GM19467 (cell line): ENCODE results near the gene PCNX3.

Source experiments
- ATAC-seq: cut with Tn5 transposase; IDR thresholded peaks from one replicate; pipeline ENCODE4 v1.9.1; 2021; ENCODE audit warnings: mild to moderate bottlenecking, moderate library complexity; ENCODE audit not compliant: unreplicated experiment

The PCNX3 gene

DNA sequence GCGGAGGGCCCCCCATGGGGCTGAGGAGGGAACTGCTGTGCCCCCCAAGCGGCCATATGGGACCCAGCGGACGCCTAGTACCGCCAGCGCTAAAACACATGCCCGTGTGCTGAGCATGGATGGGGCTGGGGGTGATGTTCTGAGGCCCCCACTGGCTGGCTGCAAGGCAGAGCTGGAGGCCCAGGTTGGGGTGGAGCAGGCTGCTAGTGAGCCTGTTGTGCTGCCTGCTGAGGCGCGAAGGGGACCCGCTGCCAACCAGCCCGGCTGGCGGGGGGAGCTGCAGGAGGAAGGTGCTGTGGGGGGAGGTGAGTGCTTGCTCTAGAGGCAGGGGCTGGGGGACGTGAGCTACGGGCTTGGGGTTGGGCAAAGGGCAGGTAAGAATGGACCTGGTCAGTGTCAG lies 3.2 kb downstream of the PCNX3 start:
- ATAC-seq: no peak

DNA sequence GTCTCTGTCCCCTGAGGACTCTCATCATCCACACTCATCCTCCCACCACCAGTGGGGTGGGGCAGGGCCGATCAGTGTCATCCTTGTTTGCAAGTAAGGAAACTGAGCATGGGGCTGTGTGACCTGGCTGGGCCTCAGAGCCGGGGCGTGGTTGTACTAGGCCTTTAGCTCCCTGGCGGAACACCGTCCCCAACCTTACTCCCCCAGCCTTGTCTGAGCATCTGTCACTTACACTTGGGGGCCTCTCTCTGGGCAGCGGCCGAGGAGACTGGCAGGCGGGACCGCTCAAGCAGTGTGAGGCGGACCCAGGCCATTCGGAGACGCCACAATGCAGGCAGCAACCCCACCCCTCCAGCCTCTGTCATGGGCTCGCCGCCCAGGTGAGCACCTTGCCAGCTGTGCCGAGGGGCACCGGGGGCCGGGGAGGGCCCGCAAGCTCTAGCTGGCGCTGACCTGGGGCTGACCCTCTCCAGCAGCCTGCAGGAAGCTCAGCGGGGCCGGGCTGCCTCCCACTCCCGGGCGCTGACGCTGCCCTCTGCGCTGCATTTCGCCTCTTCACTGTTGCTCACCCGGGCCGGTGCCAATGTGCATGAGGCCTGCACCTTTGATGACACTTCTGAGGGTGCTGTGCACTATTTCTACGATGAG lies 3.8 kb downstream of the PCNX3 start:
- ATAC-seq: no peak

DNA sequence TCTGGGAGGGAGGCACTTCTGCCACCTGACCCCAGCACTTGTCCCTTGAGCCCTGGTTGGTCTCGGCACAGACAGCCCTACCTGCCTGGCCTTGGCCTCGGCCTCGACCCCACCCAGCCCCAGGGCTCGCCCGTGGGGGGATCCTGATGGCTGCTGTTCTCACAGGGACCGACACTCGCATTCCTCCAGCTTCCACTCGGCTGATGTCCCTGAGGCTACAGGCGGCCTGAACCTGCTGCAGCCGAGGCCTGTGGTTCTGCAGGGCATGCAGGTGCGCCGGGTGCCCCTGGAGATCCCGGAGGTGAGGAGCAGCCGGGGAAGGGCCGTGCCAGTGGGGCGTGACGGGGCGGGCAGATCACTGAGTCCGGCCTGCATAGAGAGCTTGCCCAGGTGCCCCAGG lies 5.1 kb downstream of the PCNX3 start:
- ATAC-seq: no peak

DNA sequence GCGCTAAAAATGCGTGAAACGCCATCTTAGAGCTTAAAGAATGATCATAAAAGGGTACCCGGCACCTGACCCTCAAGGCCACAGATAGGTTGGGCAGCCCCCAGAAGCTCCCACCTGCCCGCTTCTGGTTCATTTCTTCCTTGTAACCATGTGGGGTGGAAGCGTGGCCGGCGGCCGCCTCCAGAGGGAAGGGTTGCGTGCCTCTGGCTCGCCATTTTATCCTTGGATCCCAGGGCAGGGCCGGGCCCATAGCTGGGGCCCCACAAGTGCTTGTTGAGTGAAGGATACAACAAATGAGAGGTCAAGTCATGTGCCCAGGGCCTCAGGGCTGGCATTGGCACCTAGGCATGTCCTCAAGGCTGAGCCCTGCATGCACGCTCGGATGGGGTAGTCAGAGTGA lies 5.9 kb downstream of the PCNX3 start:
- ATAC-seq: no peak

DNA sequence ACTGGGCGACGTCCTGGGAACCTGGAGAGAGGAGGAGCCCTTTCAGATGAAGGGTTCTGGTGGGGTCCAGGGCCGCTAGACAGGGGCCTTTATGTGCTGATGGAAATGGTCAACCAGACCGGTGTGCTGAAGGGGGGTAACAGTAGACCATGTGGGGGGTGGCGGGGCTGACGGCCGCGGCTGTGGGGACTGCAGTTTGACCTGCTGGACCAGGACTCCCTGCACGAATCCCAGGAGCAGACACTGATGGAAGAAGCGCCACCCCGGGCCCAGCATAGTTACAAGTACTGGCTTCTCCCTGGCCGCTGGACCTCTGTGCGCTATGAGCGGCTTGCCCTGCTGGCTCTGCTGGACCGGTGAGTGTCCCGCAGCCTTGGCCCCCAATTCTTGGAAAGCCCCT lies 6.4 kb downstream of the PCNX3 start:
- no peak for ATAC-seq

DNA sequence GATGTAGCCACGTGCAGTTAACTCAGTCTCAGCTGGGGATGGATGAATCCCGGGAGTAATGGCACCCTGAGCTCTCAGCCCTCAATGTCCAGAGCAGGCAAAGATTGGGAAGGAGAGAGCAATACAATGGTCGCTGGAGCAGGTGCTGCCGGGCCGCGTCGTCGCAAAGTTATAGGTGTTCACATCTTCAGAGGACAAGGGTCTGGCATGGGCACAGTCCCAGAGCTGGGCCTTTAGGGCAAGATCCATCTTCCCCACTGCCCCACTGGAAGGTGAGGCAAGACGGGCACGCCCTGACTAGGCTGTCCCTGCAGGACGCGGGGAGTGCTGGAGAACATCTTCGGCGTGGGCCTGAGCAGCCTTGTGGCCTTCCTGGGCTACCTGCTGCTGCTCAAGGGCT lies 7.6 kb downstream of the PCNX3 start:
- no peak for ATAC-seq

DNA sequence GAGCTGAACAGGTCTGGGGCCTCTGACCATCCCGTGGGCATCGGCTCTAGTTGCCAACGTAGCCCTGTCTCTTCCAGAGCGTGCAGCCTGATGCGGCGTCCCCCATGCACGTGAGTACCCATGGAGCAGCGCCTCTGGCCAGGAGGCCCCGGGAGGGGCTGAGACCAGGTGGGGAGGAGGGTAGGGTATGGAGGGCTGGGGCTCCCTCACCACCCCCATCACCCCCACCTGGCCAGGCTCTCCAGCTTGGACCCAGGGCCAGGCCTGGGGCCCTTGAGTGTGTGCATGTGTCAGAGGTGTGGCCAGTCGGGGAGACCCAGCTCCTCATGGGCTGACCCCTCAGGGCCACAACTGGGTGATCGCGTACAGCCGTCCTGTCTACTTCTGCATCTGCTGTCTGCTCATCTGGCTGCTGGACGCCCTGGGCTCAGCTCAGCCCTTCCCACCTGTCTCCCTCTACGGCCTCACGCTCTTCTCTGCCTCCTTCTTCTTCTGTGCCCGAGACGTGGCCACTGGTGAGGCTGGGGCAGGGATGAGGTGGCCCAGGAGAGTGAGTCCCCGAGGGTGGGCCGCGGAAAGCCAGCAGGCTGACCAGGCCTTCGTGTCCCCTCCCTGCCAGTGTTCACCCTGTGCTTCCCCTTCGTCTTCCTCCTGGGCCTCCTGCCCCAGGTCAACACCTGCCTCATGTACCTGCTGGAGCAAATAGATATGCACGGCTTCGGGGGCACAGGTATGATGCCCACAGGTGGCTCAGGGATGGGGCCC lies 8.5 kb downstream of the PCNX3 start:
- no peak for ATAC-seq

DNA sequence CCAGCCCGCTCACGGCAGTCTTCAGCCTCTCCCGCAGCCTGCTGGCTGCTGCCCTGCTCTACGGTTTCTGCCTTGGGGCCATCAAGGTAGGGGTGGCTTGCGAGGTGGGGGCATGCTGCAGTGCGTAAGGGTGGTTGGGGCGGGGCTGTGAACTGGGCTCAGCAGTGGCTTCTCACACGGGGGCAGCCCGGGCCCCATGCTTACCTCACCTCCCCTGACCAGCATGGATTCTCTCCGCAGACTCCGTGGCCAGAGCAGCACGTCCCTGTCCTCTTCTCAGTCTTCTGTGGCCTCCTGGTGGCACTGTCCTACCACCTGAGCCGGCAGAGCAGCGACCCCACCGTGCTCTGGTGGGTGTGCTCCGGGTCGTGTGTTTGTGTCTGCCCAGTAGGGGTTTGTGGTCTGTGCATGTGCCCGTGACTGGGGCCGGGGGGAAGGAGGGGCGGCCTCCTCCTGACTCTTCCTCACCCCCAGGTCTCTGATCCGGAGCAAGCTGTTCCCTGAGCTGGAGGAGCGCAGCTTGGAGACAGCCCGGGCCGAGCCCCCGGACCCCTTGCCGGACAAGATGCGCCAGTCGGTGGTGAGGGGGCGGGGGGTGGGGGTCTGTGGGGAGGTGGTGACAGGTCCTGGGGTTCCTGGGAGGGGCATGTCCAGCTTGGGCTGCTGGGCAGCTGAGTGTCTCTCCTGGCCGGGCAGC lies 9.5 kb downstream of the PCNX3 start:
- no peak for ATAC-seq

DNA sequence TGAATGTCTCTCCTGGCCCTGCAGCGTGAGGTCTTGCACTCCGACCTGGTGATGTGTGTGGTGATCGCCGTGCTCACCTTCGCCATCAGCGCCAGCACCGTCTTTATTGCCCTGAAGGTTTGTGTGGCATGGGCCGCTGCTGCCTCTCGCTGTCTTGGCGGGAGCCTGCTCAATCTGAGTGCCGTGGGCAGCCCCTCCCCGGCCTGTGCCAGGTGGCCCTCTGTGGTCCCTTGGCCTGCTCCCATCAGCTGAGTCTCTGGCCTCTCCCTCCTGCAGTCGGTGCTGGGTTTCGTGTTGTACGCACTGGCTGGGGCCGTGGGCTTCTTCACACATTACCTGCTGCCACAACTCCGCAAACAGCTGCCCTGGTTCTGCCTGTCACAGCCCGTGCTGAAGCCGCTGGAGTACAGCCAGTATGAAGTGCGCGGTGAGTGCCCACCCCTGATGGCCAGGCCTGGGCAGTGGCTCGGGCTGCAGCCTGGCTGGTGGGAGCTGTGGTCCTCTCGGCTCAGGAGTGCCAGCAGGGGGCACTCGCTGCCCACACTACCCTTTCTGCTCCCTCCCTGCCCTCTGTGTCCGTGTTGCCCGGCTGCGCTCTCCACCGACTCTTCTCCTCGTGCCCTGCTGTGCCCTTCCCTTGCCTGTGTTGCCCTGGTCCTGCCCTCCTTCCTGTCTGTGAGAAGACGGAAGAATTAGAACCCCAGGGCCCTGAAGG lies 10.2 kb downstream of the PCNX3 start:
- ATAC-seq: no peak

DNA sequence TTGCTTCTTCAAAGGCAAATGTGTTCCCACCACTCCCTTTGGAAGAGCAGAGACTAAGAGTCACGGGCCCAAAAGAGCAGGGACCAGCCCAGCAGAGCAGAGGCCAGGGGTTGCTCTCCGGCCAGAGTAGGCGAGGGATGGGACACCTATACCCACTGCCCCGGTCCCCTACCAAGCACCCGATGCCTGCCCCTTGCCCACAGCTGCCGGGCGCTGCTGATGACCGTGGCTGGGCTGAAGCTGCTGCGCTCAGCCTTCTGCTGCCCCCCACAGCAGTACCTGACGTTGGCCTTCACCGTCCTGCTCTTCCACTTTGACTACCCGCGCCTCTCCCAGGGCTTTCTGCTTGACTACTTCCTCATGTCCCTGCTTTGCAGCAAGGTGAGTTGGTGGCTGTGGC lies 11.6 kb downstream of the PCNX3 start:
- no peak for ATAC-seq

DNA sequence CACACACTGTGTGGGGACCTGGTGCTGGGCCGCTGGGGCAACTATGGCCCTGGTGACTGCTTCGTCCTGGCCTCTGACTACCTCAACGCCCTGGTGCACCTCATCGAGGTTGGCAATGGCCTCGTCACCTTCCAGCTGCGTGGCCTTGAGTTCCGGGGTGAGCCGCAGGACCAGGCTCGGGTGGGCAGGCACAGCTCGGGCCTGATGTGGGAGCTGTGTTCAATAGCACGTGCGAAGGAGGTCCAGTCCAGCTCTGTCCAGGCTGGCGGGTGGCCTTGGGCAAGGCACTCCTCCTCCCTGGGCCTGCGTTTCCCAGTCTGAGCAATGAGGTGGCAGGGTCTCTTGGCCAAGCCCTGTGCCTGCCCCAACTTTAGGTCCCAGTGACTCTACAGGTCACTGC lies 14.0 kb downstream of the PCNX3 start:
- no peak for ATAC-seq

DNA sequence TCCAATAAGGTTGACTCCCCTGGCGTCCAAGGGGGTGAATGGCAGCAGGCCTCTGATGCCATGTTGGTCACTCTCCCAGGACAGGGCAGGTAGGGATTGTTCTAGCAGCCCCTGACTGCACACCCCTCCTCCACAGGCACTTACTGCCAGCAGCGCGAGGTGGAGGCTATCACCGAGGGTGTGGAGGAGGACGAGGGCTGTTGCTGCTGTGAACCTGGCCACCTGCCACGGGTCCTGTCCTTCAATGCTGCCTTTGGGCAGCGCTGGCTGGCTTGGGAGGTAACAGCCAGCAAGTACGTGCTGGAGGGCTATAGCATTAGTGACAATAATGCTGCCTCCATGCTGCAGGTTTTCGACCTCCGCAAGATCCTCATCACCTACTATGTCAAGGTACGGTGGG lies 14.6 kb downstream of the PCNX3 start:
- no peak for ATAC-seq

DNA sequence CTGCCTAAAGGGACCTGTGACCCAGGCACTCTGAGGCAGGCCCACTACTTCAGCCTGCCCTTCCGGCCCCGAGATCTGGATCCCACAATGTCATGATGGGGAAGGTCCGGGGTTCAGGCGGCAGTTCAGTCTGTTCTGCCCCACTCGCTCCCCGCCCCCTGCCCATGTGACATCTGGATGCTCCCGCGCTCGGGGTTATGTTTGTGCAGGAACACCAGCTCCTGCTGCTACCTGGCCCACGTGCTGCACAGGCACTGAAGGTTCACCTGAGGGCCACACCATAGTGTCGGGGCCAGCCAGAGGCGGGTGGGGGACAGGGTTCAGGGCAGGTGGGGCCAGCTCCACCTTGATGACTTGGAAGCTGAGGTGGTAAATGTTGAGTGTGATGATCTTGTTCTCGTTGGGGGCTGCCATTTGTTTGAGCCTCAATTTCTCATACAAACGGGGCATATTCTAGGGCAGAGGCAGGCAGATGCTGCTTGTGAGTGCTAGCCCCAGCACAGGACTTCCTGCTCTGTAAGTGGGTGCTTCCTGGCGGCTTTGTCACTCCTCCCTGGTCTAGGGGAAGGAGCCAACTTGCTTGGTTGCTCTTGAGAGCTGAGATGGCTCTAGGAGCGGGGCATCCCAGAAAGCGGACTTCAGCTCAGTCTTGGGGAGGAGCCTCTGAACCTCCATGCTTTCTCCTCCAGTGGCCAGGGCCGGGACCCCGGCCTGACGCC lies 18.0 kb downstream of the PCNX3 start:
- no peak for ATAC-seq

DNA sequence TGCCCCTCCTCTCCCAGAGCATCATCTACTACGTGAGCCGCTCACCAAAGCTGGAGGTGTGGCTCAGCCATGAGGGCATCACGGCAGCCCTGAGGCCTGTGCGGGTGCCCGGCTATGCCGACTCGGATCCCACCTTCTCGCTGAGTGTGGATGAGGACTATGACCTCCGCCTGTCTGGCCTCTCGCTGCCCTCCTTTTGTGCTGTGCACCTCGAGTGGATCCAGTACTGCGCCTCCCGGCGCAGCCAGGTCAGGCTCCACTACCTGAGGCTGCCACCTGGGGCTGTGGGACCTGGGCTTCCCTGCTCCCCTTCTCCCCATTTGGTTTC lies 18.5 kb downstream of the PCNX3 start:
- ATAC-seq: no peak

DNA sequence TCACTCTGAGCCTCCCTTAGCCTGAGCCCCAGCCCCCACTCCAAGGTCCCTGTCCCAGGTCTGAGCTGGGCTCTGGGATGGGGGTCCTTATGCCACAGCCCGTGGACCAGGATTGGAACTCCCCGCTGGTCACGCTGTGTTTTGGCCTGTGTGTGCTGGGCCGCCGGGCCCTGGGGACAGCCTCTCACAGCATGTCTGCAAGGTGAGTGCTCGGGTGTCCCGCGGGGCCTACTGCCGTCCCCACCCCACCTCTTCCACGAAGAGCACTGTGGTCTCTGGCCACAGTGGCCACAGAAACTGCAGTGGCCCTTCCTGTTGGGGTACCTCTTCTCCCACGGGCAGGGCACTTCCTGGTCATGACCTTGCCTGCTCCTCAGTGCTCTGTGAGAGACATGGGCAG lies 18.9 kb downstream of the PCNX3 start:
- no peak for ATAC-seq

DNA sequence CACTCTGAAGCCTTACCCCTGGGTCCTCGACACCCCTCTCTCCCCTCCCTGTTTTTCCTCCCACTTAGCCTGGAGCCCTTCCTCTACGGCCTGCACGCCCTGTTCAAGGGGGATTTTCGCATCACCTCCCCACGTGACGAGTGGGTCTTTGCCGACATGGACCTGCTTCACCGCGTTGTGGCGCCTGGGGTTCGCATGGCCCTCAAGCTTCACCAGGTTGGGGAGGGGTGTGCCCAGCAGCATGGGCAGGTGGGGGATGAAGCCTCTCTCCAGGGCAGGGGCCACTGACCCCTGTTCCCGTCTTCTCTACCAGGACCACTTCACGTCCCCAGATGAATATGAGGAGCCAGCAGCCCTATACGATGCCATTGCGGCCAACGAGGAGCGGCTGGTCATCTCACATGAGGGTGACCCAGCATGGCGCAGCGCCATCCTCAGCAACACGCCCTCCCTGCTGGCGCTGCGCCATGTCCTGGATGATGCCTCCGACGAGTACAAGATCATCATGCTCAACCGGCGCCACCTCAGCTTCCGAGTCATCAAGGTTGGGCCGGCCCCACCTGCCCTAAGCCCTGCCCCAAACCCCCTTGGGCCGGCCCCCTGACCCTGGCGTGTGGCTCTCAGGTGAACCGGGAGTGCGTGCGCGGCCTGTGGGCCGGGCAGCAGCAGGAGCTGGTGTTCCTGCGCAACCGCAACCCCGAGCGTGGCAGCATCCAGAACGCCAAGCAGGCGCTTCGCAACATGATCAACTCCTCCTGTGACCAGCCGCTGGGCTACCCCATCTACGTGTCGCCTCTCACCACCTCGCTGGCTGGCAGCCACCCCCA lies 19.5 kb downstream of the PCNX3 start:
- no peak for ATAC-seq

DNA sequence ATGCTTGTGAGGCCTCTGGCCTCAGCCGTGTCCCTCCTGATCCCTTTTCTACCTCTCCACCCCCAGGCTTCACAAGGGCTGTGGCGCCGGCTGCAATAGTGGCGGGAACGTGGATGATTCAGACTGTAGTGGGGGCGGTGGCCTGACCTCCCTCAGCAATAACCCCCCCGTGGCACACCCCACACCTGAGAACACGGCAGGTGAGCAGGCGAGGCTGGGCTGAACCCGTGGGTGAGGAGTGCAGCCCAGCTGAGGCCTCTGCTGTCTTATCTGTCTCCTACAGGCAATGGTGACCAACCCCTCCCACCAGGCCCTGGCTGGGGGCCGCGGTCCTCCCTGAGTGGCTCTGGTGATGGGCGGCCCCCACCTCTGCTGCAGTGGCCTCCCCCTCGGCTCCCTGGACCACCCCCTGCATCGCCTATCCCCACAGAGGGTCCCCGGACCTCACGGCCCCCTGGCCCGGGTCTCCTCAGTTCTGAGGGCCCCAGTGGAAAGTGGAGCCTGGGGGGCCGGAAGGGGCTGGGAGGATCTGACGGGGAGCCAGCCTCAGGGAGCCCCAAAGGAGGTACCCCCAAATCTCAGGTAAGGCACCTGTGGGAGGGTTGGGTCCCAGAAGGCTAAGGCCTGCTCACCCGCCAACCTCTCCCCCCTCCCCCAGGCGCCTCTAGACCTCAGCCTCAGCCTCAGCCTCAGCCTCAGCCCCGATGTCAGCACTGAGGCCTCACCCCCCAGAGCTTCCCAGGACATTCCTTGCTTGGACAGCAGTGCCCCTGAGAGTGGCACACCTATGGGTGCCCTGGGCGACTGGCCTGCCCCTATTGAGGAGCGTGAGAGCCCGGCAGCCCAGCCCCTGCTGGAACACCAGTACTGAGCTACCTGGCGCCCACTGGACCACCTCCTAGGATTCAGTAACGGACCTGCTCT lies 20.8 kb downstream of the PCNX3 start:
- no peak for ATAC-seq

DNA sequence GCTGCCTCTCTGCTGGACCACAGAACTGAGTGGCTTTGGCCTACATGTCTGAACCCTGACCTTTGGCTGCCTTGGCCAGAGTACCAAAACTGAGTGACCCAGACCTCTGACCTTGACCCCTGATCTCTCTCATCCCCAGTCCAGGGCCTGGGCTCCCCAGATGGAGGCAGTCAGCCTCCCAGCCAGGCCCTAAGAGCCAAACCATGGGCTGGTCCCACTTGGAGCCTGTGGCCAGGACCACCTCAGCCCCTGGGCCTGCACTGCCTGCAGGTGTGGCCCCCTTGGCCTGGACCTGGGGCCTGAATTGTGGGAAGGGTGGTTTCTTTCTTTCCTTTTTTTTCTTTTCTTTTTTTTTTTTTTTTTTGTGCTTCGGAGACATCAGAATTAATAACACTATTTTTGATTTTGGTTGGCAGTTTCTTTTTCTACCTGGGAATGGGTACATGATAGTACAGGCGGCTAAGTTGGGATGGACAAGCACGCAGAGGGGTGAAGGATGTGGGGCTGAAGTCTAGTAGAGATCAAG lies 21.5 kb downstream of the PCNX3 start:
- no peak for ATAC-seq
